HCT116 (cell line): Measurements from ENCODE around the gene FBXL3. TPM values are rescaled to one million over a fixed set of nuclear protein-coding genes. Genes with fewer than 3 reads are reported as not detected.
"Not testable (repeated sequence)": the region's sequence is repeated elsewhere in the genome, so short reads cannot be mapped to it uniquely, and the experiment has no call there.

Experiments
- ATAC-seq: fragments of 200-7000 bp; cut with Tn5 transposase; 2 replicates; pipeline ENCODE4 v1.9.1; 2020; ENCODE audit warnings: mild to moderate bottlenecking, moderate library complexity
- BruUV-seq: library from RNA; stranded (reverse); fragments of 400-500 nt; replicated peaks from 2 replicates; lab custom pipeline; 2021; lab: Mats Ljungman, UMichigan
- CTCF ChIA-PET: fragments of 300-600 bp; sonication (Branson Sonifier 250); formaldehyde crosslinking; loops from one replicate; lab custom pipeline; 2021; ENCODE audit warnings: antibody characterized with exemption; lab: Charles Lee
- POLR2A ChIA-PET: fragments of 300-600, 350-600 bp; sonication (Branson Sonifier 250); formaldehyde crosslinking; loops from one replicate; lab custom pipeline; 2021; ENCODE audit warnings: antibody characterized with exemption; lab: Charles Lee
- RAD21 ChIA-PET, 2 experiments: fragments of 300-600 bp; sonication (Branson Sonifier 250); formaldehyde crosslinking; loops; one replicate each; lab custom pipeline; 2023; ENCODE audit warnings: low total read pairs in 2 of 2; ENCODE audit not compliant: uncharacterized antibody in 2 of 2, unreplicated experiment in 2 of 2, low non-redundant PET in 1 of 2; lab: Charles Lee
- DNase-seq: peaks from one replicate; pipeline ENCODE4 v3.0.0-alpha.2; 2010; ENCODE audit warnings: low read depth, low spot score
- H2AFZ ChIP-seq: fragments of 200-600 bp; shearing (Covaris generic), sonication (generic); 2 replicates; pipeline ENCODE4 v1.6.1; 2017; ENCODE audit warnings: low read depth, mixed run types, mixed read lengths, antibody characterized with exemption, low read length; ENCODE audit not compliant: poor library complexity, severe bottlenecking
- H3K27ac ChIP-seq: 2 replicates; pipeline ENCODE4 v1.5.1; 2012; ENCODE audit warnings: low read depth, low read length
- H3K27me3 ChIP-seq: fragments of 200-600 bp; sonication (generic); 2 replicates; pipeline ENCODE4 v1.6.1; 2016; ENCODE audit warnings: mixed run types, low read length, mixed read lengths; ENCODE audit not compliant: insufficient read depth
- H3K36me3 ChIP-seq, 2 experiments: fragments of 200-500 bp in 1 of 2; fragments of 200-600 bp in 1 of 2; sonication (Bioruptor generic) in 1 of 2; sonication (generic) in 1 of 2; 2 replicates each; pipeline versions ENCODE4 v1.5.1 to v1.6.1; 2014 to 2016; ENCODE audit warnings: low read length in 2 of 2, inconsistent platforms in 1 of 2, mixed read lengths in 1 of 2, mixed run types in 1 of 2; ENCODE audit not compliant: insufficient read depth in 2 of 2, control insufficient read depth in 1 of 2
- H3K4me1 ChIP-seq, 2 experiments: fragments of 200-600 bp in 1 of 2; sonication (generic) in 1 of 2; 2 replicates each; pipeline versions ENCODE4 v1.5.1 to v1.6.1; 2012 to 2017; ENCODE audit warnings: low read length in 2 of 2, inconsistent platforms in 1 of 2, mild to moderate bottlenecking in 1 of 2, mixed read lengths in 1 of 2, mixed run types in 1 of 2, moderate library complexity in 1 of 2; ENCODE audit not compliant: insufficient read depth in 2 of 2, control insufficient read depth in 1 of 2
- H3K4me2 ChIP-seq: fragments of 200-600 bp; sonication (generic); 2 replicates; pipeline ENCODE4 v1.6.1; 2017; ENCODE audit warnings: mixed run types, low read length, mixed read lengths
- H3K4me3 ChIP-seq, 2 experiments: fragments of 200-600 bp in 1 of 2; sonication (generic) in 1 of 2; replicated peaks in 1 of 2; 2 replicates each; pipeline ENCODE4 v1.5.1; 2011 to 2016; ENCODE audit warnings: low read length in 2 of 2, control low read depth in 1 of 2, low read depth in 1 of 2, mild to moderate bottlenecking in 1 of 2, mixed read lengths in 1 of 2, mixed run types in 1 of 2
- H3K79me2 ChIP-seq: fragments of 200-600 bp; sonication (generic); 2 replicates; pipeline ENCODE4 v1.6.1; 2017; ENCODE audit warnings: mild to moderate bottlenecking, mixed run types, low read length, moderate library complexity, mixed read lengths; ENCODE audit not compliant: insufficient read depth
- H3K9ac ChIP-seq: fragments of 200-600 bp; sonication (generic); 2 replicates; pipeline ENCODE4 v1.6.1; 2016; ENCODE audit warnings: low read length, mixed read lengths
- H3K9me2 ChIP-seq: fragments of 200-600 bp; sonication (generic), shearing (Covaris generic); 2 replicates; pipeline ENCODE4 v1.6.1; 2017; ENCODE audit warnings: mixed run types, mild to moderate bottlenecking, moderate library complexity; ENCODE audit not compliant: insufficient read depth
- H3K9me3 ChIP-seq, 2 experiments: fragments of 200-500 bp in 1 of 2; fragments of 200-600 bp in 1 of 2; sonication (Bioruptor generic) in 1 of 2; sonication (generic) in 1 of 2; 2 replicates each; pipeline ENCODE4 v1.6.1; 2014 to 2017; ENCODE audit warnings: low read length in 2 of 2, mixed read lengths in 2 of 2, inconsistent platforms in 1 of 2, low read depth in 1 of 2, mild to moderate bottlenecking in 1 of 2, mixed run types in 1 of 2, moderate library complexity in 1 of 2; ENCODE audit not compliant: control insufficient read depth in 1 of 2, insufficient read depth in 1 of 2
- H4K20me1 ChIP-seq: fragments of 200-600 bp; sonication (generic), shearing (Covaris generic); 2 replicates; pipeline ENCODE4 v1.6.1; 2017; ENCODE audit warnings: mixed run types, mild to moderate bottlenecking, moderate library complexity; ENCODE audit not compliant: insufficient read depth
- CBX3 ChIP-seq: IDR thresholded peaks from 2 replicates; pipeline ENCODE4 v1.6.1; 2012; ENCODE audit warnings: low read depth
- CTCF ChIP-seq, 3 experiments: fragments of 200-600 bp in 1 of 3; sonication (generic) in 1 of 3; IDR thresholded peaks in 2 of 3; conservative IDR thresholded peaks in 1 of 3; 2 replicates each; pipeline ENCODE4 v1.5.1; 2012 to 2017; ENCODE audit warnings: low read depth in 2 of 3, low read length in 2 of 3, antibody characterized with exemption in 1 of 3, borderline replicate concordance in 1 of 3, control low read depth in 1 of 3, mild to moderate bottlenecking in 1 of 3, mixed read lengths in 1 of 3, mixed run types in 1 of 3, moderate library complexity in 1 of 3; ENCODE audit not compliant: insufficient read depth in 1 of 3
- RAD21 ChIP-seq: IDR thresholded peaks from 2 replicates; pipeline ENCODE4 v1.6.1; 2012; ENCODE audit warnings: low read depth, mild to moderate bottlenecking
- REST ChIP-seq: IDR thresholded peaks from 2 replicates; pipeline ENCODE4 v1.6.1; 2012; ENCODE audit warnings: low read depth
- intact Hi-C: fragments of 100-400 bp; cut with micrococcal nuclease; formaldehyde crosslinking; loops from 2 replicates; pipeline ENCODE4 v1.10.0; 2022
- total RNA-seq: library from RNA; stranded (reverse); gene quantifications from one replicate; pipeline ENCODE4 v1.2.1, GENCODE V29; 2021; ENCODE audit not compliant: unreplicated experiment

The FBXL3 gene
- total RNA-seq, 1 experiment from 2014 or later: 24.0 TPM

- TF ChIP-seq CBX3: no peak
- TF ChIP-seq RAD21: no peak
Measured at GRCh38 chr13:77009011-77009410, 17.9 kb downstream of the FBXL3 start (continued).

- H3K27ac ChIP-seq, H3K9me2 ChIP-seq, ATAC-seq, DNase-seq, RAD21 ChIA-PET, H3K4me3 ChIP-seq, H3K27me3 ChIP-seq, H4K20me1 ChIP-seq, BruUV-seq, H3K4me1 ChIP-seq, H3K9me3 ChIP-seq, H2AFZ ChIP-seq, CTCF ChIA-PET, H3K4me2 ChIP-seq, H3K9ac ChIP-seq, POLR2A ChIA-PET: not testable (repeated sequence)
- peaks cover 55% of the 10 kb centered on the region for H3K79me2 ChIP-seq
- H3K36me3 ChIP-seq: peaks cover 5 to 12% of the 10 kb centered on the region in 2 experiments; a peak in 3 of 4 replicates
- intact Hi-C loops: loop anchor here (10.0 kb wide), 1 partner anchor 1334 kb away; no protein-coding TSS in a partner anchor
Measured at GRCh38 chr13:77008337-77008736, 18.6 kb downstream of the FBXL3 start.

- H2AFZ ChIP-seq: no peak overlapping the region
- intact Hi-C loops: loop anchor here (10.0 kb wide), 1 partner anchor 1328 kb away; no protein-coding TSS in a partner anchor
- RAD21 ChIA-PET: no interaction called here
- CTCF ChIA-PET: interaction anchor here (0.6 to 1.6 kb wide), 3 partner anchors 31 to 591 kb away, joined by 3 read pairs; no protein-coding TSS in a partner anchor
- H3K9me2 ChIP-seq: no peaks in the 10 kb centered on the region
- peaks cover 23% of the 10 kb centered on the region for H3K79me2 ChIP-seq
- H3K9ac ChIP-seq: no peak overlapping the region
- no peaks in the 10 kb centered on the region for H3K9me3 ChIP-seq
- peak; percentile 12 for DNase-seq
- POLR2A ChIA-PET: no interaction called here
- ATAC-seq: peak; percentile 59
- H4K20me1 ChIP-seq: no peaks in the 10 kb centered on the region
- no peak overlapping the region for H3K4me2 ChIP-seq
- H3K27ac ChIP-seq: no peak overlapping the region
- BruUV-seq: no TSS peak
- H3K36me3 ChIP-seq: peaks cover 16 to 19% of the 10 kb centered on the region in 2 experiments; a peak in 3 of 4 replicates
- peak; percentile 44 for TF ChIP-seq RAD21
- peak; percentile 10 to 73 (median 68); a peak in 4 of 6 replicates for TF ChIP-seq CTCF (IDR thresholded peaks at IDR 0.05 in 2 of 3, conservative IDR thresholded peaks at IDR 0.05 in 1 of 3; ENCODE audit: borderline replicate concordance in 1 of 3, insufficient read depth in 1 of 3, low read depth in 2 of 3, low read length in 2 of 3)
- no peak for TF ChIP-seq REST
- no peaks in the 10 kb centered on the region for H3K4me1 ChIP-seq
- H3K4me3 ChIP-seq: no peak overlapping the region
- no peaks in the 10 kb centered on the region for H3K27me3 ChIP-seq
Measured at GRCh38 chr13:77002590-77003190, 24.3 kb downstream of the FBXL3 start.
